ENCODE measurements around the gene BET1. TPM values are rescaled to one million over a fixed set of nuclear protein-coding genes. Genes with fewer than 3 reads are reported as not detected.

The BET1 gene
- total RNA-seq, 1 experiment from 2014 or later: 17.2 TPM

- TF ChIP-seq EZH2phosphoT487 (IDR thresholded peaks at IDR 0.05; ENCODE audit: borderline replicate concordance): no peak
- TF ChIP-seq POLR2A (IDR thresholded peaks at IDR 0.05; ENCODE audit: borderline replicate concordance, extremely low read depth, insufficient read depth, insufficient read length): no peak
- no peak for TF ChIP-seq POLR2AphosphoS5 (IDR thresholded peaks at IDR 0.05; ENCODE audit: low read depth, low read length)
- no peak for TF ChIP-seq ATF3 (IDR thresholded peaks at IDR 0.05)
- TF ChIP-seq EGR1 (IDR thresholded peaks at IDR 0.05; ENCODE audit: low read depth): no peak
- TF ChIP-seq ZNF274 (IDR thresholded peaks at IDR 0.05; ENCODE audit: low read depth, low read length): no peak
- TF ChIP-seq CBX3 (IDR thresholded peaks at IDR 0.05; ENCODE audit: low read depth): no peak
- TF ChIP-seq ELF1 (IDR thresholded peaks at IDR 0.05; ENCODE audit: borderline replicate concordance, low read depth): no peak
- no peak for TF ChIP-seq CEBPB (IDR thresholded peaks at IDR 0.05; ENCODE audit: low read depth)
- TF ChIP-seq FOSL1 (IDR thresholded peaks at IDR 0.05; ENCODE audit: low read depth): no peak
- no peak for TF ChIP-seq ZBTB33 (IDR thresholded peaks at IDR 0.05; ENCODE audit: extremely low read depth, insufficient replicate concordance, low read length)
- TF ChIP-seq JUND (IDR thresholded peaks at IDR 0.05): no peak
- TF ChIP-seq ZFX (IDR thresholded peaks at IDR 0.05): no peak
- ChIA-PET CTCF (no interaction called here), RAD21 (ENCODE audit: low non-redundant PET in 1 of 2, low total read pairs in 2 of 2, uncharacterized antibody in 2 of 2, unreplicated experiment in 2 of 2) (no interaction called here), POLR2A (no interaction called here)
- Histone ChIP-seq H4K20me1 (ENCODE audit: insufficient read depth) (no peaks in the 10 kb centered on the region), H3K9me3 (ENCODE audit: control insufficient read depth in 1 of 2, insufficient read depth in 1 of 2, low read depth in 1 of 2, low read length in 2 of 2) (no peaks in the 10 kb centered on the region), H3K27me3 (ENCODE audit: insufficient read depth, low read length) (peaks cover 14% of the 10 kb centered on the region; the same call in 1 of the 2 replicates), H3K4me3 (replicated peaks in 1 of 2; ENCODE audit: low read depth in 1 of 2, low read length in 2 of 2) (no peak overlapping the region), H3K9ac (ENCODE audit: low read length) (no peak overlapping the region), H2AFZ (ENCODE audit: low read depth, low read length, poor library complexity, severe bottlenecking) (no peak overlapping the region), H3K4me1 (ENCODE audit: control insufficient read depth in 1 of 2, insufficient read depth in 2 of 2, low read length in 2 of 2) (no peaks in the 10 kb centered on the region), H3K79me2 (ENCODE audit: insufficient read depth, low read length) (no peaks in the 10 kb centered on the region), H3K4me2 (ENCODE audit: low read length) (no peak overlapping the region), H3K9me2 (ENCODE audit: insufficient read depth) (no peaks in the 10 kb centered on the region), H3K36me3 (ENCODE audit: control insufficient read depth in 1 of 2, insufficient read depth in 2 of 2, low read length in 2 of 2) (no peaks in the 10 kb centered on the region), H3K27ac (ENCODE audit: low read depth, low read length) (no peak overlapping the region)
- intact Hi-C loops (cut with micrococcal nuclease): no loop called here
- DNase-seq (ENCODE audit: low read depth, low spot score) (no peak), ATAC-seq (no peak)
- no TSS peak for BruUV-seq (replicated peaks)
Measured at GRCh38 chr7:94045581-94045980, 41.4 kb upstream of the BET1 start.

All from HCT116 (cell line).